ENCODE results near the gene NEK4. TPM values are rescaled to one million over a fixed set of nuclear protein-coding genes. Genes with fewer than 3 reads are reported as not detected.

The NEK4 gene
- total and polyA plus RNA-seq, 2 donors (not counting 1 experiment from before 2014, with no cell fraction given) = 9.0 to 33.8 TPM

DNA sequence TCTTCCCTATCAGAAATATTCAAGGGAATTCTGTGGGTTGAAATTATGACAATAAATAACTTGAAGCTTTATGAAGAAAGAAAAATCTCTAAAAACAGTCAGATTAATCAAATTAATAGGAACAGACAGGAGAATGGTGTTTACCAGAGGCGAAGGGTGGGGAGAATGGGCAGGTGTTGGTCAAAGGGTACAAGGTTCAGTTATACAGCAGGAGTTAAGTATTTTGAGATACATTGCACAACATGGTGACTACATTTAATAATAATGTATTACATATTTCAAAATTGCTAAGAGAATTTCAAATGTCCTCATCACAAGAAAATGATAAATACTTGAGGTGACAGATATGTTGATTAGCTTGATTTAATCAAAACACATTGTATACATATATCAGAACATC, 46.2 kb downstream of the NEK4 start:
- WGBS (ENCODE audit: insufficient coverage) = no CpG with 5 or more reads among the region's 1 CpG
- ATAC-seq (ENCODE audit: low read depth) (no peak), DNase-seq (no peak)
- Histone ChIP-seq H3K79me2 (ENCODE audit: control insufficient read depth, insufficient read depth, low read length) (no peaks in the 10 kb centered on the region), H3K27me3 (replicated peaks in 1 of 4; ENCODE audit: control extremely low read depth in 1 of 4, control insufficient read depth in 3 of 4, insufficient read depth in 4 of 4, low read length in 3 of 4) (no peaks in the 10 kb centered on the region), H3K9me3 (ENCODE audit: control extremely low read depth in 1 of 3, control insufficient read depth in 2 of 3, insufficient read depth in 1 of 3, low read length in 2 of 3) (peaks cover 0 to 17% (median 6%) of the 10 kb centered on the region in 3 donors), H3K36me3 (replicated peaks in 1 of 2; ENCODE audit: control extremely low read depth in 1 of 2, control insufficient read depth in 1 of 2, extremely low read depth in 1 of 2, insufficient read depth in 2 of 2, low read length in 1 of 2) (no peaks in the 10 kb centered on the region), H3K4me2 (replicated peaks; ENCODE audit: low read depth, low read length, poor library complexity, severe bottlenecking) (no peak overlapping the region), H4K20me1 (ENCODE audit: control insufficient read depth, insufficient read depth, low read length, poor library complexity, severe bottlenecking) (no peaks in the 10 kb centered on the region), H3K4me3 (ENCODE audit: control extremely low read depth in 1 of 5, extremely low read depth in 1 of 5, insufficient read depth in 1 of 5, low read depth in 2 of 5, low read length in 4 of 5) (no peak overlapping the region), H3K9ac (ENCODE audit: low read length) (no peak overlapping the region), H3K4me1 (ENCODE audit: control insufficient read depth in 2 of 2, insufficient read depth in 2 of 2, low read length in 2 of 2) (peaks cover 6 to 11% of the 10 kb centered on the region in 2 donors), H2AFZ (ENCODE audit: insufficient read depth, low read depth, low read length, poor library complexity, severe bottlenecking) (no peak overlapping the region), H3K27ac (ENCODE audit: low read length in 2 of 2) (no peak overlapping the region)
- CTCF ChIA-PET = no interaction called here
- H3K9me3 Mint-ChIP-seq (ENCODE audit: insufficient read depth) = peaks cover 4% of the 10 kb centered on the region
- no peak overlapping the region for H3K4me3 Mint-ChIP-seq
- H3K27me3 Mint-ChIP-seq = no peaks in the 10 kb centered on the region
- POLR2A ChIA-PET = no interaction called here
- H3K4me1 Mint-ChIP-seq = peaks cover 12% of the 10 kb centered on the region
- intact Hi-C loops (cut with micrococcal nuclease) = no loop called here
- no peak overlapping the region for H3K27ac Mint-ChIP-seq
- TF ChIP-seq, protein P1, sequence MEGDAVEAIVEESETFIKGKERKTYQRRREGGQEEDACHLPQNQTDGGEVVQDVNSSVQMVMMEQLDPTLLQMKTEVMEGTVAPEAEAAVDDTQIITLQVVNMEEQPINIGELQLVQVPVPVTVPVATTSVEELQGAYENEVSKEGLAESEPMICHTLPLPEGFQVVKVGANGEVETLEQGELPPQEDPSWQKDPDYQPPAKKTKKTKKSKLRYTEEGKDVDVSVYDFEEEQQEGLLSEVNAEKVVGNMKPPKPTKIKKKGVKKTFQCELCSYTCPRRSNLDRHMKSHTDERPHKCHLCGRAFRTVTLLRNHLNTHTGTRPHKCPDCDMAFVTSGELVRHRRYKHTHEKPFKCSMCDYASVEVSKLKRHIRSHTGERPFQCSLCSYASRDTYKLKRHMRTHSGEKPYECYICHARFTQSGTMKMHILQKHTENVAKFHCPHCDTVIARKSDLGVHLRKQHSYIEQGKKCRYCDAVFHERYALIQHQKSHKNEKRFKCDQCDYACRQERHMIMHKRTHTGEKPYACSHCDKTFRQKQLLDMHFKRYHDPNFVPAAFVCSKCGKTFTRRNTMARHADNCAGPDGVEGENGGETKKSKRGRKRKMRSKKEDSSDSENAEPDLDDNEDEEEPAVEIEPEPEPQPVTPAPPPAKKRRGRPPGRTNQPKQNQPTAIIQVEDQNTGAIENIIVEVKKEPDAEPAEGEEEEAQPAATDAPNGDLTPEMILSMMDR (IDR thresholded peaks at IDR 0.05) = no peak
- TF ChIP-seq EZH2 (IDR thresholded peaks at IDR 0.05; ENCODE audit: borderline replicate concordance, insufficient read depth, low read depth, low read length, poor library complexity, severe bottlenecking) = no peak

DNA sequence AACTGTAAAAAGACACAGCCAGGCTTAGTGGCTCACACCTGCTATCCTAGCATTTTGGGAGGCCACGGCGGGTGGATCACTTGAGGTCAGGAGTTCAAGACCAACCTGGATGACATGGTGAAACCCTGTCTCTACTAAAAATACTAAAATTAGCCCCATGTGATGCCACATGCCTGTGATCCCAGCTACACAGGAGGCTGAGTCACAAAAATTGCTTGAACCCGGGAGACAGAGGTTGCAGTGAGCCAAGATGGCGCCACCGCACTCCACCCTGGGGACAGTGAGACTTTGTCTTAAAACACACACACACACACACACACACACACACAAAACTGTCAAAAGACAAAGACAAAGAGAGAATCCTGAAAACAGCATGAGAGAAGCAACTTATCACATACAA, 46.8 kb downstream of the NEK4 start:
- no peaks in the 10 kb centered on the region for H3K79me2 ChIP-seq (ENCODE audit: control insufficient read depth, insufficient read depth, low read length)
- Mint-ChIP-seq H3K4me3 (no peak overlapping the region), H3K27ac (no peak overlapping the region), H3K4me1 (peaks cover 12% of the 10 kb centered on the region), H3K27me3 (no peaks in the 10 kb centered on the region), H3K9me3 (ENCODE audit: insufficient read depth) (peaks cover 2% of the 10 kb centered on the region)
- peaks cover 0 to 14% (median 4%) of the 10 kb centered on the region in 3 donors for H3K9me3 ChIP-seq (ENCODE audit: control extremely low read depth in 1 of 3, control insufficient read depth in 2 of 3, insufficient read depth in 1 of 3, low read length in 2 of 3)
- peaks cover 6 to 11% of the 10 kb centered on the region in 2 donors for H3K4me1 ChIP-seq (ENCODE audit: control insufficient read depth in 2 of 2, insufficient read depth in 2 of 2, low read length in 2 of 2)
- H4K20me1 ChIP-seq (ENCODE audit: control insufficient read depth, insufficient read depth, low read length, poor library complexity, severe bottlenecking) = no peaks in the 10 kb centered on the region
- H3K27ac ChIP-seq (ENCODE audit: low read length in 2 of 2) = no peak overlapping the region
- no peaks in the 10 kb centered on the region for H3K27me3 ChIP-seq (replicated peaks in 1 of 4; ENCODE audit: control extremely low read depth in 1 of 4, control insufficient read depth in 3 of 4, insufficient read depth in 4 of 4, low read length in 3 of 4)
- no peak for DNase-seq
- H3K36me3 ChIP-seq (replicated peaks in 1 of 2; ENCODE audit: control extremely low read depth in 1 of 2, control insufficient read depth in 1 of 2, extremely low read depth in 1 of 2, insufficient read depth in 2 of 2, low read length in 1 of 2) = no peaks in the 10 kb centered on the region
- TF ChIP-seq EZH2 (IDR thresholded peaks at IDR 0.05; ENCODE audit: borderline replicate concordance, insufficient read depth, low read depth, low read length, poor library complexity, severe bottlenecking) = no peak
- TF ChIP-seq, protein P1 (IDR thresholded peaks at IDR 0.05) = no peak
- H2AFZ ChIP-seq (ENCODE audit: insufficient read depth, low read depth, low read length, poor library complexity, severe bottlenecking) = no peak overlapping the region
- no peak for ATAC-seq (ENCODE audit: low read depth)
- H3K4me2 ChIP-seq (replicated peaks; ENCODE audit: low read depth, low read length, poor library complexity, severe bottlenecking) = no peak overlapping the region
- CTCF ChIA-PET = no interaction called here
- POLR2A ChIA-PET = no interaction called here
- intact Hi-C loops (cut with micrococcal nuclease) = no loop called here
- 100% methylated on average over 4 of the region's 5 CpGs for WGBS (ENCODE audit: insufficient coverage)
- no peak overlapping the region for H3K4me3 ChIP-seq (ENCODE audit: control extremely low read depth in 1 of 5, extremely low read depth in 1 of 5, insufficient read depth in 1 of 5, low read depth in 2 of 5, low read length in 4 of 5)
- no peak overlapping the region for H3K9ac ChIP-seq (ENCODE audit: low read length)

All from B cell (primary cell).